Prostate gland (tissue), 1 donor: ENCODE results near the gene LEPROT.

Experiments
- POLR2A ChIP-seq: fragments of 450-650 bp; IDR thresholded peaks from one replicate; pipeline ENCODE4 v1.6.1; 2016; ENCODE audit warnings: antibody characterized with exemption, mild to moderate bottlenecking
- POLR2AphosphoS5 ChIP-seq: sonication (generic); formaldehyde crosslinking; IDR thresholded peaks from one replicate; pipeline ENCODE4 v1.6.1; 2017; ENCODE audit warnings: antibody characterized with exemption

DNA sequence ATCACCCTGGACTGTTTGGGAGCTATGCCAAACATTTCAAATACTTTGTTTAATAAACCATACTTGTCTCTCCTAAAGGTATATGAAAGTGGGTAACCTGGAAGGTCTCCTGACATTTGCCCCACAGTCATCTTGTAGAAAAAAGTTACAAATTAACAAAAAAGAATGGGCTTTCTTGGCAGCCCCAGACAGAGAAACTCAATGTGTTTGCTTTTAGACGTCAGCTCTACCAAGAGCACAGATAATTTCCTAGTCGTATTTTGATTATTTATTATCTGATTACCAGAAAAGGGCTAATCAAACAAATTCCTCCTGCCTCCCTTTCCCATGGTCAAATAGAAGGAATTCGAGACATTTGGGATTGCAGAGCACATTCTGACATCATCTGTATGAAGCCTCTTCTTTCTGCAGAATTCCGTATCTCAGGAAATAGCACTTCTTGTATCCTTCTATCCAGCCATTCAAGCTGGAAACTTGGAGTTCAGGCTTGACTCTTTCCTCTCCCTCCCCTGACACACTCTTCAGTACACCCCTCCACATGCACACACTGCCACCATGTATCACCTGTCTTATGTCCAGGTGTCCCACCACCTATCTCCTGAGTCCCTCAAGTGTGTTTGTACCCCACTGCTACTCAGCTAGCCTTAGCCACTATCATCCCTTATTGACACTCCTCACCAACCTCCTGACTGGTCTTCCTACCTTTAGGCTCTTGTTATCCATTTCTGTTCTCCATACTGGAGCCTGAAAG, 42.8 kb upstream of the LEPROT start:
- no peak for TF ChIP-seq POLR2AphosphoS5
- no peak for TF ChIP-seq POLR2A
